Measurements from ENCODE around the gene FAM181B.

FAM181B gene, protein sequence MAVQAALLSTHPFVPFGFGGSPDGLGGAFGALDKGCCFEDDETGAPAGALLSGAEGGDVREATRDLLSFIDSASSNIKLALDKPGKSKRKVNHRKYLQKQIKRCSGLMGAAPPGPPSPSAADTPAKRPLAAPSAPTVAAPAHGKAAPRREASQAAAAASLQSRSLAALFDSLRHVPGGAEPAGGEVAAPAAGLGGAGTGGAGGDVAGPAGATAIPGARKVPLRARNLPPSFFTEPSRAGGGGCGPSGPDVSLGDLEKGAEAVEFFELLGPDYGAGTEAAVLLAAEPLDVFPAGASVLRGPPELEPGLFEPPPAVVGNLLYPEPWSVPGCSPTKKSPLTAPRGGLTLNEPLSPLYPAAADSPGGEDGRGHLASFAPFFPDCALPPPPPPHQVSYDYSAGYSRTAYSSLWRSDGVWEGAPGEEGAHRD

DNA sequence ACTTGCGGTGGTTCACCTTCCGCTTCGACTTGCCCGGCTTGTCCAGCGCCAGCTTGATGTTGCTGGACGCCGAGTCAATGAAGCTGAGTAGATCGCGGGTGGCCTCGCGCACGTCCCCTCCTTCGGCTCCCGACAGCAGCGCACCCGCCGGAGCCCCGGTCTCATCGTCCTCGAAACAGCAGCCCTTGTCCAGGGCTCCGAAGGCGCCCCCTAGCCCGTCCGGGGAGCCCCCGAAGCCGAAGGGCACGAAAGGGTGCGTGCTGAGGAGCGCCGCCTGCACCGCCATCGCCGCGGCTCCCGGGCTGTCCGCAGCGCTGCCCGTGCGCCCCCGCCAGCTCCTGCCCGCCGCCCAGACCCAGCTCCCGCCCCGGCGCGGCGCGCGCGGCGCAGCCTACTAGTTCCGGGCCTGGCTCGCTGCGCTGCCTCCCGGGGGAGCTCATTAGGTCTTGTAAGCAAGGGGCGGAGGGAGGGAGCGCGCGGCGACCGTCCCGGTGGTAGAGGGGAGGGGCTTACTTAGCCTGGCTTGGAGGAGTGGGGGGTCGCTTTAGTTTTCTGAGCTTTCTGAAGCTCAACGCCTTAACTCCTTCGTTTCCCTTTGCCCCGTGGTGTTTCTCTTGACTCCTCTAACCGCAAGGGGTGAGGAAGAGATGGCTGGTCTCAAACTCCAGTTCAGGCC is at the start of gene FAM181B:
FAM181B (minus strand) TSS at position 421 of the 676 bp plus-strand sequence; CDS start at position 286, 135 bp downstream.
- Histone ChIP-seq H3K9ac (ENCODE audit: low read depth, low read length) (no peak within 1 kb of the TSS), H3K4me3 (ENCODE audit: low read depth, low read length) (peak within 1 kb of the TSS; percentile 63), H3K36me3 (ENCODE audit: control insufficient read depth, insufficient read depth, low read length) (no peaks in the 10 kb centered on the region), H3K4me1 (ENCODE audit: control insufficient read depth, insufficient read depth, low read length) (peaks cover 14% of the 10 kb centered on the region), H3K27me3 (ENCODE audit: control insufficient read depth, insufficient read depth, low read length) (peaks cover 50% of the 10 kb centered on the region), H3K9me3 (ENCODE audit: control insufficient read depth, insufficient read depth, low read length) (no peaks in the 10 kb centered on the region)

DNA sequence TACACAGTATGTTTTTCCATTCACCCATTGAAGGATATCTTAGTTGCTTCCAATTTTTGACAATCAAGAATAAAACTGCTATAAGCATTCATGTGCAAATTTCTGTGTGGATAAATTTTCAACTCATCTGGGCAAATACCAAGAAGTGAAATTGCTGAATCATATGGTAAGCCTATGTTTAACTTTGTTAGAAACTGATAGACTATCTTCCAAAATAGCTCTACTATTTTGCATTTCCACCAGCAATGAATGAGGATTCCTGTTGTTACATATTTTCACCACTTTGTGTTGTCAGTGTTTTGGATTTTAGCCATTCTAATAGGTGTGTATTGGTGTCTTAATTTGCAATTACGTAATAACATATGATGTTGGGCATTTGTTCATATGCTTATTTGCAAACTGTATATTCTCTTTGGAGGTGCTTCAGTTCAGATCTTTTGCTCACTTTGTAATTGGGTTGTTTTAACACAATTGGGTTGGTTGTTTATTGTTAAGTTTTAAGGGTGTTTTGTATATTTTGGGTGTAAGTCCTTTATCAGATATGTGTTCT is 49.2 kb upstream of the FAM181B start:
- no peak overlapping the region for H3K9ac ChIP-seq (ENCODE audit: low read depth, low read length)
- H3K9me3 ChIP-seq (ENCODE audit: control insufficient read depth, insufficient read depth, low read length) = no peaks in the 10 kb centered on the region
- H3K36me3 ChIP-seq (ENCODE audit: control insufficient read depth, insufficient read depth, low read length) = no peaks in the 10 kb centered on the region
- H3K4me3 ChIP-seq (ENCODE audit: low read depth, low read length) = no peak overlapping the region
- no peaks in the 10 kb centered on the region for H3K4me1 ChIP-seq (ENCODE audit: control insufficient read depth, insufficient read depth, low read length)
- no peaks in the 10 kb centered on the region for H3K27me3 ChIP-seq (ENCODE audit: control insufficient read depth, insufficient read depth, low read length)

DNA sequence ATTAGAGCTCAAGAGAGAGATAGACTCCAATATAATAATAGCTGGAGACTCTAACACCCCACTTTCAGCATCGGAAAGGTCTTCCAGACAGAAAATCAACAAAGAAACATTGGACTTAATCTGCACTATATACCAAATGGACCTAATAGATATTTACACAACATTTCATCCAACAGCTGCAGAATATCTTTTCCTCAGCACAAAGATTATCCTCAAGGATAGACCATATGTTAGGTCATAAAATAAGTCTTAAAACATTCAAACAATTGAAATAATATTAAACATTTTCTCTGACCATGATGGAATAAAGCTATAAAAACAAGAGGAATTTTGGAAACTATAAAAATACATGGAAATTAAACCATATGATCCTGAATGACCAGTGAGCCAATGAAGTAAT is 45.1 kb upstream of the FAM181B start:
- H3K36me3 ChIP-seq (ENCODE audit: control insufficient read depth, insufficient read depth, low read length) = no peaks in the 10 kb centered on the region
- no peaks in the 10 kb centered on the region for H3K9me3 ChIP-seq (ENCODE audit: control insufficient read depth, insufficient read depth, low read length)
- no peak overlapping the region for H3K9ac ChIP-seq (ENCODE audit: low read depth, low read length)
- H3K4me1 ChIP-seq (ENCODE audit: control insufficient read depth, insufficient read depth, low read length) = no peaks in the 10 kb centered on the region
- no peaks in the 10 kb centered on the region for H3K27me3 ChIP-seq (ENCODE audit: control insufficient read depth, insufficient read depth, low read length)
- H3K4me3 ChIP-seq (ENCODE audit: low read depth, low read length) = no peak overlapping the region

DNA sequence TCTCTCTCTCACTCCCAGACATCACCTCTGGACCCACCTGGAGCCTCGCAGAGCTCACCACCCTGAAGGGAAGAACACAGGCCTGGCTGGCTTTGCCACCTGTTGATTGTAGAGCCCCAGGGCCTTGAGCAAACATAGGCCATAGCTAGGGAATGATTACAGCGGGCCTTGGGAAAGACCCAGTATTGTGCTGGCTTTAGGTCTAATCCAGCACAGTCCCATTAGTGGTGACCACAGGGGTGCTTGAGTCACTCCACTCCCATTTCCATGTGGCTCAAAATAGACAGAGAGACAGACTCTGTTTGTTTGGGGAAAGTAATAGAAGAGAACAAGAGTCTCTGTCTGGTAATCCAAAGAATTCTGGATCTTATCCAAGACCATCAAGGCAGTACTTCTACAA is 42.7 kb upstream of the FAM181B start:
- Histone ChIP-seq H3K9me3 (ENCODE audit: control insufficient read depth, insufficient read depth, low read length) (no peaks in the 10 kb centered on the region), H3K4me1 (ENCODE audit: control insufficient read depth, insufficient read depth, low read length) (no peaks in the 10 kb centered on the region), H3K9ac (ENCODE audit: low read depth, low read length) (no peak overlapping the region), H3K27me3 (ENCODE audit: control insufficient read depth, insufficient read depth, low read length) (no peaks in the 10 kb centered on the region), H3K36me3 (ENCODE audit: control insufficient read depth, insufficient read depth, low read length) (no peaks in the 10 kb centered on the region), H3K4me3 (ENCODE audit: low read depth, low read length) (no peak overlapping the region)

DNA sequence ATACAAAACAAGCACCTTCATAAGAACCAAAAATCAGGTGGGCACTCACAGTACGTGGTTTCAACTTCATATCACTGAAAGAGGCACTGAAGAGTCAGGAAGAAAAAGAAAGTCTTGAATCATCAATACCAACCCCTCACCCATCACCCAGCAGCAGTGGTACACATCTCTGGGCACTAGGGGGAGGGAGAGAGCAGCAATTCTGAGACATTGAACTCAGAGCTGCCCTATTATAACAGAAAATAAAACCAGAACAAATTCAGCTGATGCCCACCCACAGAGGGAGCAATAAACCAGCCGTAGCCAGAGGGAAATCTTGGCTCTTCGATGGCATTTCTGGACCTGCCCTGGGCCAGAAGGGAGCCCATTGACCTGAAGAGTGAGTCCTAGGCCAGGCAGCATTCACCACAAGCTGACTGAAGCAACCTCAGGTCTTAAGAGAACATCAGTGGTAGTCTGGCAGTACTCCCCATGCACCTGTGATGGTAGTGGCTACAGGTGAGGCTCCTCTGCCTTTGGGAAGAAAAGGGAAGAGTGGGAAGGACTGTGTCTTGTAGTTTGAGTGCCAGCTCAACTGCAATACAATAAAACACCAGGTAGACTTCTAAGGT is 42.2 kb upstream of the FAM181B start:
- Histone ChIP-seq H3K27me3 (ENCODE audit: control insufficient read depth, insufficient read depth, low read length) (no peaks in the 10 kb centered on the region), H3K36me3 (ENCODE audit: control insufficient read depth, insufficient read depth, low read length) (no peaks in the 10 kb centered on the region), H3K4me1 (ENCODE audit: control insufficient read depth, insufficient read depth, low read length) (no peaks in the 10 kb centered on the region), H3K9ac (ENCODE audit: low read depth, low read length) (no peak overlapping the region), H3K4me3 (ENCODE audit: low read depth, low read length) (no peak overlapping the region), H3K9me3 (ENCODE audit: control insufficient read depth, insufficient read depth, low read length) (no peaks in the 10 kb centered on the region)

DNA sequence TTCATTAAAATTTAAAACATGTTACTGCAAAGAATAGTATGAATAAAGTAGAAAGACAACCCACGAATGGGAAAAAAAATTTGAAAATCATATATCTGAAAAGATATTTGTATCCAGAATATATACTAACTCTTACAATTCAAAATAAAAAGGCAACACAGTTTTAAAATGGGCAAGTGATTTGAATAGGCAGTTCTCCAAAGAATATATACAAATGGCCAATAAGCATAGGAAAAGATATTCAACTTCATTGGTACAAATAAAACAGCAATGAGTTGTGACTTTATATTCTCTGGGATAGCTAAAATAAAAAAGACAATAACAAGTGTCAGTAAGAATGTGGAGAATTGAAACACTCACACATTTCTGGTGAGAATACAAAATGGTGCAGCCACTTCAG is 41.6 kb upstream of the FAM181B start:
- Histone ChIP-seq H3K4me1 (ENCODE audit: control insufficient read depth, insufficient read depth, low read length) (no peaks in the 10 kb centered on the region), H3K9me3 (ENCODE audit: control insufficient read depth, insufficient read depth, low read length) (no peaks in the 10 kb centered on the region), H3K27me3 (ENCODE audit: control insufficient read depth, insufficient read depth, low read length) (no peaks in the 10 kb centered on the region), H3K36me3 (ENCODE audit: control insufficient read depth, insufficient read depth, low read length) (no peaks in the 10 kb centered on the region), H3K9ac (ENCODE audit: low read depth, low read length) (no peak overlapping the region), H3K4me3 (ENCODE audit: low read depth, low read length) (no peak overlapping the region)

DNA sequence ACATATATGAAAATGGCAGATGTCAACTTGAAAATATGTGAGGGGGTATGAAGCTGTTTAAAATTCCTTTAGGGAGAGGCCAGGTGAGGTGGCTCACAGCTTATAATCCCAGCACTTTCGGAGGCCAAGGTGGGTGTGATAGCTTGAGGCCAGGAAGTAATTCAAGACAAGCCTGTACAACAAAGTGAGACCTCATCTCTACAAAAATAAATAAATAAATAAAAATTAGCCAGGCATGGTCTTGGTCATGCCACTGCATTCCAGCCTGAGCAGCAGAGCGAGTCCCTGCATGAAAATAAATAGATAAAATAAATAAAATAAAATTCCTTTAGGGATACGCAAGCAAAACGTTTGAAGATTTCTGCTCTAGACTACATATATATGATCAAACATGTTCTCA is 38.1 kb upstream of the FAM181B start:
- Histone ChIP-seq H3K4me3 (ENCODE audit: low read depth, low read length) (no peak overlapping the region), H3K9ac (ENCODE audit: low read depth, low read length) (no peak overlapping the region), H3K9me3 (ENCODE audit: control insufficient read depth, insufficient read depth, low read length) (no peaks in the 10 kb centered on the region), H3K27me3 (ENCODE audit: control insufficient read depth, insufficient read depth, low read length) (no peaks in the 10 kb centered on the region), H3K4me1 (ENCODE audit: control insufficient read depth, insufficient read depth, low read length) (no peaks in the 10 kb centered on the region), H3K36me3 (ENCODE audit: control insufficient read depth, insufficient read depth, low read length) (no peaks in the 10 kb centered on the region)

DNA sequence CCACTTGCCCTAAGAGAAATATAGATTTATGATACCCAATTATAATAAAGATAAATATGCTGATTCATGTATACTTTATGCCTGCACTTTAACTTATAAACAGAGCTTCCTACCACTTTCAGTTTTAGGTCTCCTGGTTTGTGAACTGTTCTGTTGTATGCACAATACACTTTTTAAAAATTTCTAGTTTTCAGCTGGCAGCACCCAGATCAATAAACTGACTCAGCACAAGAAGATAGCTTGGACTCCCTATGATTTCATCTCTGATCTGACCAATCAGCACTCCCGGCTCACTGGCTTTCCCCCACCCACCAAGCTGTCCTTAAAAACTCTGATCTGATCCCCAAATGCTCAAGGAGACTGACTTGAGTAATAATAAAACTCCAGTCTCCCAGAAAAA is 33.5 kb upstream of the FAM181B start:
- no peaks in the 10 kb centered on the region for H3K27me3 ChIP-seq (ENCODE audit: control insufficient read depth, insufficient read depth, low read length)
- H3K9ac ChIP-seq (ENCODE audit: low read depth, low read length) = no peak overlapping the region

DNA sequence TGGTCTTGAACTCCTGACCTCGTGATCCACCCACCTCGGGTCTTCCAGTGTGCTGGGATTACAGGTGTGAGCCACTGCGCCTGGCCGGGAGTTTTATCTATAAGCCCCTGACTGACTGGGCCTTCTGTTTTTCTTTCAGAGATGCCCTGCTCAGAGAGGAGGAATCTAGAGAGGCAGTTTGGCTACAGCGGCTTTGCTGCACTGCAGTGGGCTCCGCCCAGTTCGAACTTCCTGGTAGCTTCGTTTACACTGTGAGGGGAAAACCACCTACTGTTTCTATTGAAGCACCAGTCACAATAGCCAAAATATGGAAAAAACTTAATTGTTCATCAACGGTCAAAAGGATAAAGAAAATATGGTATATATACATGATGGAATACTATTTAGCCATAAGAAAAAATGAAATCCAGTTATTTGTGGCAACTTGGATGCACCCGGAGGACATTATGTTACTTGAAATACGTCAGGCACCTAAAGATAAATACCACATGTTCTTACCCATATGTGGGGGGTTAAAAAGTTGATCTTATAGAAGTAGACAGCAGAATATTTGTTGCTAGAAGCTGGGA is 31.9 kb upstream of the FAM181B start:
- H3K9me3 ChIP-seq (ENCODE audit: control insufficient read depth, insufficient read depth, low read length) = no peaks in the 10 kb centered on the region
- H3K27me3 ChIP-seq (ENCODE audit: control insufficient read depth, insufficient read depth, low read length) = no peaks in the 10 kb centered on the region
- no peaks in the 10 kb centered on the region for H3K36me3 ChIP-seq (ENCODE audit: control insufficient read depth, insufficient read depth, low read length)
- no peak overlapping the region for H3K4me3 ChIP-seq (ENCODE audit: low read depth, low read length)
- no peaks in the 10 kb centered on the region for H3K4me1 ChIP-seq (ENCODE audit: control insufficient read depth, insufficient read depth, low read length)
- H3K9ac ChIP-seq (ENCODE audit: low read depth, low read length) = no peak overlapping the region

More for the DNA sequence above, 33.5 kb upstream of the FAM181B start:
- H3K36me3 ChIP-seq (ENCODE audit: control insufficient read depth, insufficient read depth, low read length) = no peaks in the 10 kb centered on the region
- H3K9me3 ChIP-seq (ENCODE audit: control insufficient read depth, insufficient read depth, low read length) = no peaks in the 10 kb centered on the region
- no peaks in the 10 kb centered on the region for H3K4me1 ChIP-seq (ENCODE audit: control insufficient read depth, insufficient read depth, low read length)
- no peak overlapping the region for H3K4me3 ChIP-seq (ENCODE audit: low read depth, low read length)

DNA sequence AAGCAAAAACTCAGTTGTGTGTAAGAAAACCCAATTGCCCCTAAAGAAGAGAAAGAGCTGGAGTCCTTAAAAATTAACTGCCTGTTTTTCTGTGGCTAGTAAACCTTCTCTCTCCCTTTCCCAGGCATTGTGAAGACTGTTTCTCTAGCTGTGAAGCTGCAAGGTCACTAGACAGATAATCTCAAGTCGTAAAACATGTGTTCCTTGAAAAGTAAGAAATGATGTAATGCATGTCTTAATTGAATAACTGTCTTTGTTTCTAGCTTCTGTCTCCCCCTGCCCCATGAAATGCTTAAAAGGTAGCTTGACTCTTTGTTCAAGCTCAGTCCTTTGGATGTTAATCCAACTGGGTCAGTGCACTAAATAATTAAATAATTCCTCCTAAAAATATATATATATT is 29.5 kb upstream of the FAM181B start:
- no peaks in the 10 kb centered on the region for H3K27me3 ChIP-seq (ENCODE audit: control insufficient read depth, insufficient read depth, low read length)
- no peak overlapping the region for H3K4me3 ChIP-seq (ENCODE audit: low read depth, low read length)
- no peaks in the 10 kb centered on the region for H3K4me1 ChIP-seq (ENCODE audit: control insufficient read depth, insufficient read depth, low read length)
- no peaks in the 10 kb centered on the region for H3K9me3 ChIP-seq (ENCODE audit: control insufficient read depth, insufficient read depth, low read length)
- H3K9ac ChIP-seq (ENCODE audit: low read depth, low read length) = no peak overlapping the region
- H3K36me3 ChIP-seq (ENCODE audit: control insufficient read depth, insufficient read depth, low read length) = no peaks in the 10 kb centered on the region

DNA sequence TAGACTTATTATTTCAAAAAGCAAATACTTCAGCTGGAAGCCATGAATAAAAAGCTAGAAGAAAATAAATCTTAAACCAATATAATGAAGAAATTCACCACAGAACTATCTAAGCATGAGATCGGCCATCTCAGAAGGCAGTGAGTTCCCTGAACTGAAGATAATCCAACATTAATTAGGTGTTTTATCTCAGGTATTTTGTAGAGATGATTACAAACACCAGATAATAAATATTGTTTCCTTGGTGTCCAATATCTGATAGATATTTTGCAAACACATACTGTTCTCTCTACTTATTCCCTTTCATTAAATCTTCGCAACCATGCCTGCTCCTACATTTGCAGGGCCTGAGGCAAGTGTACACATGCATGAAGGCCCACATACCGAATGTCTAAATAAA is 26.0 kb upstream of the FAM181B start:
- H3K9me3 ChIP-seq (ENCODE audit: control insufficient read depth, insufficient read depth, low read length) = no peaks in the 10 kb centered on the region
- no peaks in the 10 kb centered on the region for H3K27me3 ChIP-seq (ENCODE audit: control insufficient read depth, insufficient read depth, low read length)
- no peak overlapping the region for H3K4me3 ChIP-seq (ENCODE audit: low read depth, low read length)
- H3K9ac ChIP-seq (ENCODE audit: low read depth, low read length) = no peak overlapping the region
- H3K4me1 ChIP-seq (ENCODE audit: control insufficient read depth, insufficient read depth, low read length) = peaks cover 7% of the 10 kb centered on the region
- H3K36me3 ChIP-seq (ENCODE audit: control insufficient read depth, insufficient read depth, low read length) = no peaks in the 10 kb centered on the region

All from iPS-15b (cell line).